Loucy (cell line): ENCODE data around the gene KLF17.

Experiments
- H2AFZ ChIP-seq: fragments of 200-600 bp; sonication (generic); 2 replicates; pipeline ENCODE4 v1.6.0; 2016; ENCODE audit warnings: antibody characterized with exemption, mild to moderate bottlenecking, low read length, moderate library complexity
- H3F3A ChIP-seq: fragments of 200-600 bp; 2 replicates; pipeline ENCODE4 v1.6.0; 2016; ENCODE audit warnings: antibody characterized with exemption, low read depth, mild to moderate bottlenecking
- H3K27me3 ChIP-seq: fragments of 200-600 bp; sonication (generic); 2 replicates; pipeline ENCODE4 v1.6.1; 2014; ENCODE audit warnings: low read length, mild to moderate bottlenecking; ENCODE audit not compliant: insufficient read depth, poor library complexity, severe bottlenecking
- H3K36me3 ChIP-seq: fragments of 200-600 bp; sonication (generic); 2 replicates; pipeline ENCODE4 v1.6.1; 2016; ENCODE audit warnings: low read length; ENCODE audit not compliant: insufficient read depth
- H3K4me1 ChIP-seq: fragments of 200-600 bp; sonication (generic); 2 replicates; pipeline ENCODE4 v1.5.1; 2014; ENCODE audit warnings: low read length, mild to moderate bottlenecking; ENCODE audit not compliant: insufficient read depth, poor library complexity, severe bottlenecking
- H3K4me2 ChIP-seq: fragments of 200-600 bp; sonication (generic); 2 replicates; pipeline ENCODE4 v1.6.0; 2014; ENCODE audit warnings: antibody characterized with exemption, low read length, low read depth, mild to moderate bottlenecking; ENCODE audit not compliant: poor library complexity, severe bottlenecking
- H3K4me3 ChIP-seq: fragments of 200-600 bp; sonication (generic); 2 replicates; pipeline ENCODE4 v1.5.1; 2014; ENCODE audit warnings: low read length, mild to moderate bottlenecking, mixed read lengths; ENCODE audit not compliant: poor library complexity, severe bottlenecking
- H3K79me2 ChIP-seq: fragments of 200-600 bp; sonication (generic); 2 replicates; pipeline ENCODE4 v1.6.1; 2014; ENCODE audit warnings: low read length; ENCODE audit not compliant: insufficient read depth
- H3K9ac ChIP-seq: fragments of 200-600 bp; sonication (generic); 2 replicates; pipeline ENCODE4 v1.6.0; 2014; ENCODE audit warnings: mild to moderate bottlenecking, low read depth, low read length, moderate library complexity; ENCODE audit not compliant: poor library complexity, severe bottlenecking
- H3K9me2 ChIP-seq: fragments of 200-600 bp; sonication (generic); replicated peaks from 2 replicates; pipeline ENCODE4 v1.6.1; 2016; ENCODE audit warnings: low read depth, low read length, mixed read lengths
- H3K9me3 ChIP-seq: fragments of 200-600 bp; sonication (generic); 2 replicates; pipeline ENCODE4 v1.6.1; 2014; ENCODE audit warnings: mild to moderate bottlenecking, antibody characterized with exemption, low read length, low read depth; ENCODE audit not compliant: insufficient read depth
- H4K20me1 ChIP-seq: fragments of 200-600 bp; sonication (generic); 2 replicates; pipeline ENCODE4 v1.6.0; 2014; ENCODE audit warnings: antibody characterized with exemption, low read length, mild to moderate bottlenecking; ENCODE audit not compliant: insufficient read depth, poor library complexity, severe bottlenecking
- CTCF ChIP-seq: fragments of 200-600 bp; sonication (generic); conservative IDR thresholded peaks from 2 replicates; pipeline ENCODE4 v1.5.1; 2014; ENCODE audit warnings: mild to moderate bottlenecking, antibody characterized with exemption, low read length
- EZH2phosphoT487 ChIP-seq: fragments of 200-600 bp; IDR thresholded peaks from 2 replicates; pipeline ENCODE4 v1.6.1; 2018; ENCODE audit warnings: antibody characterized with exemption, mild to moderate bottlenecking, moderate library complexity, borderline replicate concordance

Gene KLF17

DNA sequence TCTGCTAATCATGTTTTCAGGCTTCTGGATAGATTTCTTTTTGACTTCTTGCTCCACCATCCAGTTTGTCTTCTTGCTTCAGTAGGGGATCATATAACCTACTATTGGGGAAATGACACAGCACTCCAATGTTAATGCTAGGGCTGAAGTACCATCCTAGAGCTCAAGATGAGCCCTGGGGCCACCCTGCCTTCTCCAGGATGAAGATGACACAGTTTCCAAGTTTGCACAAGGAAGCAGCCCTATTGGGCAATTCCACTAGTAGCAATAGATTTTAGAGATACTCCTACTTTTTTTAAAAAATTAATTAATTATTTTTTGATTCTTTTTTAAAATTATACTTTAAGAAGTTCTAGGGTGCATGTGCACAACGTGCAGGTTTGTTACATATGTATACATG lies 34.1 kb downstream of the KLF17 start:
- Histone ChIP-seq H4K20me1 (no peaks in the 10 kb centered on the region), H3K27me3 (peaks cover 8% of the 10 kb centered on the region), H3K4me2 (no peak overlapping the region), H3K79me2 (no peaks in the 10 kb centered on the region), H2AFZ (no peak overlapping the region), H3K4me1 (no peaks in the 10 kb centered on the region), H3K9ac (no peak overlapping the region), H3K36me3 (no peaks in the 10 kb centered on the region), H3K4me3 (no peak overlapping the region), H3K9me2 (no peaks in the 10 kb centered on the region), H3F3A (no peaks in the 10 kb centered on the region), H3K9me3 (no peaks in the 10 kb centered on the region)
- TF ChIP-seq EZH2phosphoT487 (no peak), CTCF (no peak)

DNA sequence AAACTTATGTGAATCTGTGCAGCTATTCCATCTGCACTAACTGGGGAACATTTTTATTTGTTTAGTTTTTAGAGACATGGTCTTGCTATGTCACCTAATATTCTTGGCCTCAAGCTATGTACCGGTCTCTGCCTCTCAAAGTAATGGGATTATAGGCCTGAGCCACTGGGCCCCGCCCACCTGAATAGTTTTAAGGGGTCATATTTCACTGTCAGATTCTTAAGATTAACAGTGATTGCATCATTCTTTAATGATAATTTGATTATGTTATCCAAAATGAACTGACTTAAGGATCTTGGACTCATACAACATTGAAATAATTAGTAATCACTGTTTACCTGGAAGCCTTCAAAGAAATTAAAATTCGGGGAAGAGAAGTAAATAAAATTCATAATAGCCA lies 35.4 kb downstream of the KLF17 start:
- Histone ChIP-seq H3K36me3 (no peaks in the 10 kb centered on the region), H2AFZ (no peak overlapping the region), H3K9ac (no peak overlapping the region), H3K9me3 (no peaks in the 10 kb centered on the region), H3K79me2 (no peaks in the 10 kb centered on the region), H3F3A (no peaks in the 10 kb centered on the region), H3K4me2 (no peak overlapping the region), H3K9me2 (no peaks in the 10 kb centered on the region), H3K27me3 (peaks cover 8% of the 10 kb centered on the region), H4K20me1 (no peaks in the 10 kb centered on the region), H3K4me1 (peaks cover 3% of the 10 kb centered on the region), H3K4me3 (no peak overlapping the region)
- TF ChIP-seq EZH2phosphoT487, result no peak
- no peak for TF ChIP-seq CTCF

DNA sequence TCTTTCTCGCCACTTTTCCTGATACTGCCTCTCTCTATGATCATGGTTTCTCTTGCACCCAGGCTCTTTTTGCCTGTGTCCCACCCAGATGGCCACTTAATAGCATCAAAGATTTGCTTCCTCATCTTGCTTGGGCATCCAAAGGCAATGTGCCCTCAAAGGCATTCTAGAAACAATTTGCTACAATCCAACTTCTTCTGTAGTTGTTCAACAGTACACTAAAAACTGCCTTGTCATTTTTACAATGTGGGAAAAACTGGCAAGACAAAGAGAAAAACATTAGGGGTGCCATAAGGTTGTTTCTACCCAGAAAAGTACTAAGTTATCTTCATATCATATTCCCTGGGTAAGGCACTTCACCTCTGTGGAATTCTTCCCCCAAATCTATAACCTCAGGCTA lies 39.3 kb downstream of the KLF17 start:
- no peak overlapping the region for H2AFZ ChIP-seq
- no peaks in the 10 kb centered on the region for H3K79me2 ChIP-seq
- H3F3A ChIP-seq, result no peaks in the 10 kb centered on the region
- no peak overlapping the region for H3K4me3 ChIP-seq
- TF ChIP-seq EZH2phosphoT487, result no peak
- TF ChIP-seq CTCF, result no peak
- no peak overlapping the region for H3K9ac ChIP-seq
- H4K20me1 ChIP-seq, result no peaks in the 10 kb centered on the region
- no peaks in the 10 kb centered on the region for H3K9me3 ChIP-seq
- H3K9me2 ChIP-seq, result no peaks in the 10 kb centered on the region
- H3K27me3 ChIP-seq, result no peaks in the 10 kb centered on the region
- peaks cover 4% of the 10 kb centered on the region for H3K4me1 ChIP-seq
- no peak overlapping the region for H3K4me2 ChIP-seq
- H3K36me3 ChIP-seq, result no peaks in the 10 kb centered on the region
